GM18498 (cell line): ENCODE data around the gene RPE65.
"Not testable (repeated sequence)": the region's sequence is repeated elsewhere in the genome, so short reads cannot be mapped to it uniquely, and the experiment has no call there.

Experiments used
- ATAC-seq: cut with Tn5 transposase; IDR thresholded peaks from one replicate; pipeline ENCODE4 v1.9.1; 2021; ENCODE audit warnings: mild to moderate bottlenecking, moderate library complexity; ENCODE audit not compliant: unreplicated experiment

Gene RPE65

DNA sequence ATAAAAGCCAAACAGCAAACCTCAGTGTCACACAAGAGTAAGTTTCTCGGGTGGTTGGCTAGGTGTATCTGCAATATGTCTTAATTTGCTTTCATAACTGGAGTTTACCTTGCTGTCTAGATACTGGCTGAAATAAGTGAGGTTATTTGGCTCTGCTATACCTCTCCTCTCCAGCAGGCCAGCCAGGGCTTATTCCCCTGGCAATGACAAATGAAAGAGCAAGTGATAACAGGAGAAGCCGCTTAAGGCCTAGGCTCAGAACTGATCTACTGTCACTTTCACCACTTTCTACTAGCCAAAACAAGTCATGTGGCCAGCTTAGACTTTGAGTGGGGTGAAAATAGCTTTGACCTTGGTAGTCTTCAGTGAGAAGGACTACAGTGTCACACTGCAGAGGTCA, 4.8 kb upstream of the RPE65 start:
- no peak for ATAC-seq

DNA sequence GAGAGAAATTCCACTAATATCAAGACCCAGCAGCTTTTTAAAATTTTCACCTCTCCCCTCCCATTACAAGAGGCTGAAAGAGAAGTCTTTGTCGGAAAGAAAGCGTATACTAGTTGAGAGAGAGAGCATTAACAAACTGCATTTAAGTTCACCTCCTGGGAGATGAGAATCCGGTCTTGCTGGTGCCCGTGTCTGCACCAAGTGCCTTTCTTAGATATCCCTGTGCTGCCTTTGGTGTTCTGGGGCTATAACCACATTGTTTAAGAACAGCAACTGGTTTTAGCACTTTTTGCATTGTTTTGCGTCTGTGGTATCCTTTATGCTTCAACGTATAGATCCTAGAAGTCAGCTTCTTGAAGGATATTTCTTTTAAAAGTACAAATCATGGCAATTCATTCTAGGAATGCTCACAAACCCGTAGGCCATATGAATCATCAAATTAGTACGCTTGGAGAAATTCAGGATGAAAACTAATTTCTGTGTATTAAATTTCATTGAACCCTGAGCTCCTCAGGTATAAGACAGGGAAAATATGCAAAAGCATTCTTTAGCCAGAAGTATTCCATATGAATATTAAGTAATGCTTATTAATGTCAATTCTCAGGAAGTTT, 3.4 kb upstream of the RPE65 start:
- ATAC-seq, result no peak

GRCh38 chr1:68448365-68448764, 1.4 kb downstream of the RPE65 start:
- no peak for ATAC-seq

GRCh38 chr1:68445709-68446108, 4.0 kb downstream of the RPE65 start:
- ATAC-seq, result no peak

DNA sequence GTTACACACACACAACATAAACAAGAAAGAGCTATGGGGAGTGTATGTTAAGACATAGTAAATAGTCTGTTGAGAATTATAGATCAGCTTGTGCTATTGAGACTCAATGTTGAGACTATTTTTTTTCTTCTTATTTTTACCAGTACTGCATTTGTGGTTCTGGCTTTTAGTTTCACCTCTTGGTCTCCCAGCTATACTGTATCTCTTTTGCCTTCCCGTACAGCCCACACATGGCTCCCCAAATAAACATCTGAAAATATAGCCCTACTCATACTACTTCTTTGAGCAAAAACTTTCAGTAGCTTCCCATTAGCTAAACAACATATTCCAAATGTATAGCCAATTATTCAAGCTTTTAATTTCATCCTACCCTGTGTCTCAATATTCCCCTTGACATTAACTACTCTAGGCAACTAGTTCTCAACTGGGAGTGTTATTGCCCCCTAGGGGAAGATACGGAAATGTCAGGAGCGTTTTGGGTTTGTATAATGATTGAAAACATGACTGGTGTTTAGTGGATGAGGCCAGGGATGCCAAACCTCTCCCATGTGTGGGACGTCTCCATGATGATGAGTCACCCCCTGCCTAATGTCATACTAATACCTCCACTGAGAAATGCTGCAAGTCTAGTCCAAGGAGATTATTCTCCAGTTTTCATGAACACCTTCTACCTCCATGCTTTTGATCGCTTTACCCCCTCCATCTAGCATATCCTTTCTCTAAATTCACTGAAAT, 6.8 kb downstream of the RPE65 start:
- ATAC-seq, result peak; percentile 89

DNA sequence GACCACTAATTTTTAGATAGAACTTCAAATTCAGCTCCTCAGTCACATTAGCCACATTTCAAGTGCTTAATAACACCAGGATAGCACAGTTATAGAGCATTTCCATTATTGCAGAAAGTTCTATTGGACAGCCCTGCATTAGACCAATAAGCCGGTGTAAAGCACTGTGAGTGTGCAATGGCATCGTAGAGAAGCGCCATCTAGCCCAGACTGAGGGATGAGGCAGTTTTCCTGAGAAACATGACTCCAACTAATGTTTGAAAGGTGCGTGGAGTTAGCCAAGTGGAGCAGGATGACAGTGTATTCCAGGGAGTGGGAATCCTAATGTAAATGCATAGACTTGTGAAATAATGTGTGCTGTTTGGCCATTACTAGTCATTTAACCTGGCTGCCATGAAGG, 7.7 kb downstream of the RPE65 start:
- ATAC-seq, result no peak

DNA sequence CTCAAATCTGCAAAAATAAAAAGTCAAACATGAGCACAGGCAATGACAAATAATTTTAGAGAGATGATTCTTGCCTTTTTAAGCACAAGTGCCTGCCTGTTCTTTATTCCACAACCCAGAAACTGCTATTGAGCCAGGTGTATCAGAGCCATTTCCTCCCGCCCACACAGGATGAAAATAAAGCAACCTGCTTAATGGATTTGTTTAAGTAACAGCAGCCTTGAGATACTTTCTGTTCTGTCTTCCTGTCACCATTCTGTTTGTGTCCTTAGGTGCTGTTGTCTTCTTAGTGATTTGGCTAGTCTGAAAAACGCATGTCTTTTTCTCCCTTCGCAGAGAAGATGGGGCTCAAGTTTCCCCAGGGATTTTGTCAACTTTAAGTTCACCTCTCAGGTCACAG, 11.4 kb downstream of the RPE65 start:
- no peak for ATAC-seq

- no peak for ATAC-seq
Measured at GRCh38 chr1:68433395-68433794, 16.4 kb downstream of the RPE65 start.

DNA sequence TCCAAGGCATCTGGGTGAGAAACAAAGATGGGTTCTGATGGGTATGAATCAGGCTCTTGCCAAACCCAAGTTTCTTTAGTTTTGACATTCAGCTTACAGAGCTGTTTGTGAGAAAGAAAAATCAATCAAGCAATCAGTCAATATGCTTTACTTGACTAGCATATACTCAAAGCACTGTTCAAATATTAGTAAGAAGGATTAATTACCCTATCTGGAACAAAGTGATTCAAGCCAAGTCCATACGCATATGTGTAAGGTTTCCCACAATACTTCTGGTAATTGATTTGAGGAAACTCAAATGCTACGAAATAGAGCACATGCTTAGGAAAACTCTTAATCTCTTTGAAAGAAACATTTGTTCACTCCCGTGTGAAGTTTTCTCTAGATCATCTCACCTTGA, 18.7 kb downstream of the RPE65 start:
- no peak for ATAC-seq

DNA sequence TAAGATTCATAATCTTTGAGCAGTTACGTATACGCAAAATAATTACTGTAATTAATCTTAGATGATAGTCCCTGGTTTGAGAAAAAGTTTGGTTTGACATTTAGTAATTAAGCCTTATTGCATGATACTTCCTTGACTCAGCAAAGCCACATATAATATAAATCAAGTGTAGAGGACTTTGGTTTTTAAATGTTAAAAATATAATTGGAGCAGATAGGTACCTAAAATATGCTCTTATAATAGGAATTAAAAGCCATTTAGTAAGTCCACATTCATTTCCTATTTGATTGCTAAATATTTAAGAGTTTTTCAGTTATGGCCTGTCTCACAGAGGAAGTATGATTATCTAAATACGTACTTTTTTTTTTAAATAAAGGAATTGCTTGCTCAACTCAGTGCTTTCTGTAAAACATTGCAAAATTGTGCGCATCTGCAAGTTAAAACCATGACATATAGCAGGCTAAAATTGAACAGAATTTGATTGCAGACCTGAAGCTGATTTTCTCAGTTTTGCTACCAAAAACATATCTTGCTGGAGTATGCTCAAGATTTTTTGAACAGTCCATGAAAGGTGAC, 20.4 kb downstream of the RPE65 start:
- ATAC-seq, result no peak

- no peak for ATAC-seq
Measured at GRCh38 chr1:68426594-68426993, 23.2 kb downstream of the RPE65 start.

DNA sequence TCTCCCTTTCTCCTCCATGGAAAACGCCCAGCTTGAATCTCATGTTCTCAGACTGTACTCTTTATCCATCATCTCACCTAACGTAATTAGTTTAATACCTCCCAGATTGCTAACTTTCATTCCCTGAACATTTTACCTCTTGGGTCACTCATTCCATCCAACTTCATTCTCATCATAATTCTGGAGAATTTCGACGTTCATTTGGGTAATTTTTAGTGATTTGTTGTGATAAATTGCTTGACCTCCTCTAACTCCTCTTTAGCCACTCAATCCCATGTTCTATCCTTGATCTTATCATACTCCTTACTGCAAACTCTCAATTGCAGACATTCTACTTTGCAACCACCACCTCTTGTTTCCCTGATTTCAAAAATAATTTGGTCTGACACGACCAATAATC, 28.4 kb downstream of the RPE65 start:
- ATAC-seq, result no peak

- ATAC-seq, result no peak
Measured at GRCh38 chr1:68409426-68409825, 40.3 kb downstream of the RPE65 start.

GRCh38 chr1:68401506-68401905, 48.2 kb downstream of the RPE65 start:
- ATAC-seq, result no peak

GRCh38 chr1:68395575-68395974, 54.2 kb downstream of the RPE65 start:
- not testable (repeated sequence) for ATAC-seq

DNA sequence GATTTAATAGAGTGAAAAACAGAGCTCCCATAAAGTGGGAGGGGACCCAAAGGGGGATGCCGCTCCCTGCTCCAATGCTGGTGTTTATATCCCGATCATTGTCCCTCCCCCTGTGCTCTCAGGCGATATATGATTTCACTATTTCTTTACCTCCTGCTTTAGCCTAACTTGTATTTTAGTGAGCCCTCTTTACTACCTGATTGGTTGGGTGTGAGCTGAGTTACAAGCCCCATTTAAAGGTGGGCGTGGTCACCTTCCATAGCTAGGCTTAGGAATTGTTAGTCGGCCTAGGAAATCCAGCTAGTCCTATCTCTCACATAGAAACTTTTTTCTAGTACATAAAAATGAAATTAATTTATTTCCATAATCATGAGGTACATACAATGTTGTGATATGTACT, 57.3 kb downstream of the RPE65 start:
- ATAC-seq, result not testable (repeated sequence)

DNA sequence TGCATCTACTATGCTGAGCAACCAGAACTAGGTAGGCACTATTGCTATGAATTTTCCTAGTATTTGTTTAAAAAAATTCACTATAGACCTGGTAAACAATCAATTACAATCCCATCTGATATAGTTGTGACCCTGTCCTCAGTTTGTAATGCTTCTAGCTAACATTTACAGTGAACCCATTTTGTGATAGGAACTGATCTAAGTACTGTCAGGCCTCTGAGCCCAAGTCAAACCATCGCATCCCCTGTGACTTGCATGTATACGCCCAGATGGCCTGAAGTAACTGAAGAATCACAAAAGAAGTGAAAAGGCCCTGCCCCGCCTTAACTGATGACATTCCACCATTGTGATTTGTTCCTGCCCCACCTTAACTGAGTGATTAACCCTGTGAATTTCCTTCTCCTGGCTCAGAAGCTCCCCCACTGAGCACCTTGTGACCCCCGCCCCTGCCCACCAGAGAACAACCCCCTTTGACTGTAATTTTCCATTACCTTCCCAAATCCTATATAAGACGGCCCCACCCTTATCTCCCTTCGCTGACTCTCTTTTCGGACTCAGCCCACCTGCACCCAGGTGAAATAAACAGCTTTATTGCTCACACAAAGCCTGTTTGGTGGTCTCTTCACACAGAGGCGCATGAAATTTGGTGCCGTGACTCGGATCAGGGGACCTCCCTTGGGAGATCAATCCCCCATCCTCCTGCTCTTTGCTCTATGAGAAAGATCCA, 63.8 kb downstream of the RPE65 start:
- not testable (repeated sequence) for ATAC-seq

DNA sequence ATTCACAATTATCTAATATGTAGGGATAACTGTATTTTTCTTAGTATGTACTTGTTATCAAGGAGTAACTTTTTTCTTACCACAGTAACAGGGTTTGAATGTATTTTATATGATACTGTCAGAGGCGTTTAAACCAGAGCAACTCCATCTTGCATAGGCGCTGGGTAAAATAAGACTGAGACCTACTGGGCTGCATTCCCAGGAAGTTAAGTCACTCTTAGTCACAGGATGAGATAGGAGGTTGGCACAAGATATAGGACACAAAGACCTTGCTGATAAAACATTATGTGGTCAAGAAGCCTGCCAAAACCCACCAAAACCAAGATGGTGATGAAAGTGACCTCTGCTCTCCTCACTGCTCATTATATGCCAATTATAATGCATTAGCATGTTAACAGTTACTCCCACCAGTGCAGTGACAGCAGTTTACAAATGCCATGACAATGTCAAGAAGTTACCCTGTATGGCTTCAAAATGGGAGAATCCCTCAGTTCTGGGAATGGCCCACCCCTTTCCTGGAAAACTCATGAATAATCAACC, 64.8 kb downstream of the RPE65 start:
- ATAC-seq, result no peak

DNA sequence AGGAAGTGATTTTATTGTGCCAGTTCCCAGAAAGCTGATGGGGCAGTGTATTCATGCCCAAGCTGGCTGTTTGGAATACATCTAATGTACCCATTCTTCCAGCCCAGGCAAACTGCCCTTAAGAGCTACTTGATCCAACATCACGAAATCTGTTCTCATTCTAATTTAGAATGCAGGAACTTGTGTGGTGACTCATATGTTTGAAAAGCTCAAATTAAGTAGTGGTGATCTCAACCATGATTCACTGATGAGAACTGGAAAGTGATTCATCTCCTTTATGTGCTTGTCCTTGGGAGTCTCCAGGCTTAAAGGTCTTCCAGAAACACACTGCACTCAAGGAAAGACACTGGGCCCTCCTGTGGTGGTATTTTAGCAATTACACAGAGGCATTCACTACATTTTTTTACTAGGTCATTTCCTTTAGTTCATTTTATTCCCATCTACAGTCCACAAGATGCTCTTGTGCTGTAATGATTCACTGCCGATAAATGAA, 65.4 kb downstream of the RPE65 start:
- ATAC-seq, result no peak

GRCh38 chr1:68383092-68383491, 66.7 kb downstream of the RPE65 start:
- no peak for ATAC-seq

DNA sequence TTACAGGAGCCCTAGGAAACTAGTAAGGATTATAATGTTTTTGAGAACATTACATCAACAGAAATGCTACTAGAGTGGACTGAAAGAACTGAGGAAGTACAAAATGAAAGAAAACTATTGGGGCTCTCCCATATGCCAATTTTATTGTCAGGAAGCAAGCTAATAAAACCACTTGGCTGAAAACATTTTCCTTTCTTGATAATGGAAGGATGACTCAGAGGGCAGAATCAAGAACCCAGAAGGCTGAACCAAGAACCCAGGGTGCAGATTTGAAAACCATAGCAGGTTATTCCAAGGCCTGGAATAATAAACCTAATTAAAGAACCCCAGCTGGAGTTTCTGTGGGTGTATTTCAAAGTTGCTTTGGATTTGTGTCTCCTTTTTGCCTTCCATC, 70.7 kb downstream of the RPE65 start:
- ATAC-seq, result no peak
